Kidney epithelial cell (primary cell): ENCODE results near the gene TENT4B. TPM values are rescaled to one million over a fixed set of nuclear protein-coding genes. Genes with fewer than 3 reads are reported as not detected.

Experiments used
- DNase-seq: peaks from one replicate; pipeline ENCODE4 v3.0.0-alpha.2; 2010; ENCODE audit warnings: low read depth
- H3K27me3 ChIP-seq: 2 replicates; pipeline ENCODE4 v1.6.0; 2011; ENCODE audit warnings: low read length; ENCODE audit not compliant: control insufficient read depth, insufficient read depth
- H3K36me3 ChIP-seq: 2 replicates; pipeline ENCODE4 v1.5.1; 2011; ENCODE audit warnings: low read length; ENCODE audit not compliant: control insufficient read depth, insufficient read depth
- H3K4me3 ChIP-seq: 2 replicates; pipeline ENCODE4 v1.5.1; 2011; ENCODE audit warnings: low read depth, mild to moderate bottlenecking, control low read depth, low read length
- total RNA-seq: library from RNA; depleted of rRNA; stranded (reverse); fragments of >200 nt; gene quantifications from 2 replicates; pipeline ENCODE4 v1.2.3, GENCODE V29; 2015
- TF ChIP-seq, protein P1 (sequence below): IDR thresholded peaks from 2 replicates; pipeline ENCODE4 v1.5.1; 2011; ENCODE audit warnings: mild to moderate bottlenecking, moderate library complexity, low read length, control low read depth, inconsistent platforms; ENCODE audit not compliant: insufficient read depth, poor library complexity, severe bottlenecking

The TENT4B gene
- total RNA-seq, 1 donor from 2014 or later: 11.0 TPM

DNA sequence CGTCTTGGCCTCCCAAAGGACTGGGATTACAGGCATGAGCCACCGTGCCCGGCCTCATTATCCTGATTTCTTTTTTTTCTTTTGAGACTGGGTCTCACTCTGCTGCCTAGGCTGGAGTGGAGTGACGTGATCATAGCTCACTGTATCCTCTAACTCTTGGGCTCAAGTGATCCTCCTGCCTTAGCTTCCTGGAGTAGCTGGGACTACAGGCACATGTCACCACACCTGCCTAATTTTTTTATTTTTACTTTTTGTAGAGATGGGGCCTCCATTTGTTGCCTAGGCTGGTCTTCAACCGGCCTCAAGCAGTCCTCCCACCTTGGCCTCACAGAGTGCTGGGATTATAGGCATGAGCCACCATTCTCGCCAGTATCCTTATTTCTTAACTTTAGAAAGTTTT lies 3.5 kb downstream of the TENT4B start:
- no peak for DNase-seq
- Histone ChIP-seq H3K4me3 (no peak overlapping the region), H3K36me3 (no peaks in the 10 kb centered on the region), H3K27me3 (no peaks in the 10 kb centered on the region)
- TF ChIP-seq, protein P1, sequence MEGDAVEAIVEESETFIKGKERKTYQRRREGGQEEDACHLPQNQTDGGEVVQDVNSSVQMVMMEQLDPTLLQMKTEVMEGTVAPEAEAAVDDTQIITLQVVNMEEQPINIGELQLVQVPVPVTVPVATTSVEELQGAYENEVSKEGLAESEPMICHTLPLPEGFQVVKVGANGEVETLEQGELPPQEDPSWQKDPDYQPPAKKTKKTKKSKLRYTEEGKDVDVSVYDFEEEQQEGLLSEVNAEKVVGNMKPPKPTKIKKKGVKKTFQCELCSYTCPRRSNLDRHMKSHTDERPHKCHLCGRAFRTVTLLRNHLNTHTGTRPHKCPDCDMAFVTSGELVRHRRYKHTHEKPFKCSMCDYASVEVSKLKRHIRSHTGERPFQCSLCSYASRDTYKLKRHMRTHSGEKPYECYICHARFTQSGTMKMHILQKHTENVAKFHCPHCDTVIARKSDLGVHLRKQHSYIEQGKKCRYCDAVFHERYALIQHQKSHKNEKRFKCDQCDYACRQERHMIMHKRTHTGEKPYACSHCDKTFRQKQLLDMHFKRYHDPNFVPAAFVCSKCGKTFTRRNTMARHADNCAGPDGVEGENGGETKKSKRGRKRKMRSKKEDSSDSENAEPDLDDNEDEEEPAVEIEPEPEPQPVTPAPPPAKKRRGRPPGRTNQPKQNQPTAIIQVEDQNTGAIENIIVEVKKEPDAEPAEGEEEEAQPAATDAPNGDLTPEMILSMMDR: no peak

DNA sequence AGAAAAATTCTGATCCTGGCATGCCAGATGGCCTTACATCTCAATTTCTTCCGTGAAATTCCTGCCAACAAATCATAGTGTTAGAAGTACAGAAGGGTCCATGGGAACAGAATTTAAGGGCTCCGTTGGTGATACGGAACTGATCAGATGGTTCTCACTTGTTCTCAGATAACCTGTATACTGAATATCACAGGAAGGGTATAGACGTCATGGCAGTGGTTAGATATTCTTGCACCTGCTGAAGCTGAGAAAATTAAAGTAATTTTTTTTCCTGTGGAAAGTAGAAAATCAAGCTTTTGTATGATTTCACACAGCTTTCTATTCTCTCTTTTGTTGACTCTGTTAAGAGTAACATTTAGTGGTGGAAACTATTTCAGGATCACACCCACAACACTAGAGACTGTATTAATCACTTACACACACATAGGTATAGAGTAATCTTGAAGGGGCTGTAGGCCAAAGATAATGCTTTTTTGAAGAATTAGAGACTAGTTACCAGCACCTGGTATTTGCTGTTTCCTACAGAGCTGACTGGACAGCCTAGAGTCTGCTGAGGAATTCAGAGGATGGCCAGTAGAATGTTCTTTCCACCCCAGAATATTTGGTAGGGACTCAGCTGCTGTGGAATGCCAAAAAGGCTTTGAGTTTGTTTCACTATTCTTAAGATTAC lies 7.5 kb downstream of the TENT4B start:
- Histone ChIP-seq H3K27me3 (no peaks in the 10 kb centered on the region), H3K36me3 (no peaks in the 10 kb centered on the region), H3K4me3 (no peak overlapping the region)
- no peak for DNase-seq
- TF ChIP-seq, protein P1: no peak

DNA sequence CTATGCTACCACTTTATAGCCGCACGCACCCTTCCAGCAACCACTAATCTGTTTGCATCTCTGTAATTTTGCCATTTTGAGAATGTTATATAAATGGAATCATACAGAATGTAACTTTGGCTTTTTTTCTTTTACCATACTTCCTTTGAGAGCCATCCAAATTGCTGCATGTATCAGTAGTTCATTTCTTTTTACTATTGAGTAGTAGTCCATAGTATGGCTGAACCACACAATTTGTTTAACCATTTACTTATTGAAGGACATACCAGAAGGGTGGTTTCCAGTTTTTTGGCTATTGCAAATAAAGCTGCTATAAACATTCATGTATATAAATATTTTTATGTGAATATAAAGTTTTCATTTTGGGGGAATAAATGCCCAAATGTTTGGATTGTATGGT lies 8.8 kb downstream of the TENT4B start:
- H3K27me3 ChIP-seq: no peaks in the 10 kb centered on the region
- no peak for DNase-seq
- H3K36me3 ChIP-seq: no peaks in the 10 kb centered on the region
- TF ChIP-seq, protein P1: no peak
- no peak overlapping the region for H3K4me3 ChIP-seq

DNA sequence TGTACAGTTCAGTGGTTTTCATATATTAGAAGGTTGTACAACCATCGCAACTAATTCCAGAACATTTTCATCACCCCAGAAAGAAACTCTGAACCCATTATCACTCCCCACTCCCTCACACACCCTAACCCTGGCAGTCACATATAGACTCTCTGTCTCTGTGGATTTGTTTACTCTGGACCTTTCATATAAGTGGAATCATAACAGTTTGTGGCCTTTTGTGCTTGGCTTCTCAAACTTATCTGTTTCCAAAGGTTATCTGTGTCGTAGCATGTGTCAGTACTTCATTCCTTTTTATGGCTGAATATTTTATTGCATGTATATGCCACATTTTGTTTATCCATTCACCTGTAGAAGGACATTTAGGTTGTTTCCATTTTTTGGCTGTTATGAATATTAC lies 12.4 kb downstream of the TENT4B start:
- no peak for DNase-seq
- Histone ChIP-seq H3K27me3 (no peaks in the 10 kb centered on the region), H3K36me3 (no peaks in the 10 kb centered on the region), H3K4me3 (no peak overlapping the region)
- TF ChIP-seq, protein P1: no peak

DNA sequence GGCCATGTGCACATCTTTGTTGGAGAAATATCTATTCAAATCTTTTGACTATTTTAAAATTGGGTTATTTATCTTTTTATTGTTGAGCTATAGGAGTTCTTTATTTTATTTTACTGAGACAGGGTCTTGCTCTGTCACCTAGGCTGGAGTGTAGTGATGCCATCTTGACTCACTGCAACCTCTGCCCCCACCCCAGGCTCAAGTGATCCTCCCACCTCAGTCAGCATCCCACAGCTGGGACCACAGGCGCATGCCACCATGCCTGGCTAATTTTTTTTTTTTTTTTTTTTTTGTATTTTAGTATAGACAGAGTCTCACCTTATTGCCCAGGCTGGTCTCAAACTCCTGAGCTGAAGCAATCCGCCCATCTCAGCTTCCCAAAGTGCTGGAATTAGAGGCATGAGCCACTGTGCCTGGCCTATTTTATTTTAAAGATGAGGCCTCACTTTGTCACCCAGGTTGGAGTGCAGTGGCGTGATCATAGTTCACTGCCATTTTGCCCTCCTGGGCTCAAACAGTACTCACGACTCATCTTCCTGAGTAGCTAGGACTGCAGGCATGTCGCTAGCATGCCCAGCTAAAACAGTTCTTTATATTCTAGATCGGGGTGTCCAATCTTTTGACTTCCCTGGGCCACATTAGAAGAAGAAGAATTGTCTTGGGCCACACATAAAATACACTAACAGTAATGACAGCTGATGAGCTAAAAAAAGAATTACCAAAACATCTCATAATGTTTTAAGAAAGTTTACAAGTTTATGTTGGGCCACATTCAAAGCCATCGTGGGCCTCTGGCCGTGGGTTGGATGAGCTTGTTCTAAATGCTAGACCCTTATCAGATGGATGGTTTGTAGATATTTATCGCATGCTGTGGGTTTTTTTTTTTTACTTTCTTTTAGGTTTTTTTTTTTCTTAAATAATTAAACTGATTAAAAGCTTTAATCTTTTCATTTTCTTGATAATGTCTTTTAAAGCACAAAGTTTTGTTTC lies 13.7 kb downstream of the TENT4B start:
- no peak overlapping the region for H3K4me3 ChIP-seq
- H3K36me3 ChIP-seq: no peaks in the 10 kb centered on the region
- H3K27me3 ChIP-seq: no peaks in the 10 kb centered on the region
- TF ChIP-seq, protein P1: no peak
- DNase-seq: no peak
